ENCODE data around the gene SLC26A9.
"Not testable (repeated sequence)": the region's sequence is repeated elsewhere in the genome, so short reads cannot be mapped to it uniquely, and the experiment has no call there.

The SLC26A9 gene

GRCh38 chr1:205927247-205927646, 16.0 kb downstream of the SLC26A9 start:
- DNase-seq = no peak

- DNase-seq = no peak
Measured at GRCh38 chr1:205926636-205927035, 16.6 kb downstream of the SLC26A9 start.

DNA sequence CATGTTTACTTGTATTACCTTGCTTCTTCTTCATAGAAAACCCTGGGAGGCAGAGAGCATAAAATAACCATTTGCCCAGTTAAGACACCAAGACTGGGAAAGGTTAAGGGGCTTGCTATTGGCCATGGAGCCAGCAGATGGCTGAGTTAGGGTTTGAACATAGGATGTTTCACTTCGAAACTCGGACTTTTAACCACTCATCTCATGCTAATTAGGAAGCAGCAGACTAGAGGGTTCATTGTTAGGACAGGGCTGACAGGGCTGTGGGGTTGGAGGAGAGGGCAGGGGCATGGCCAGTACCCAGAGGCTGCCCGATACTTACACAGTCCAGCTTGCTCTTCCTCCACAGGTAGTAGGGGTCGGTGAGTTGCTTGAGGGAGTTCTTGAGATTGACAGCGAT, 17.0 kb downstream of the SLC26A9 start:
- peak in 9 of 56 donors; percentile 10 to 34 (median 21) for DNase-seq

DNA sequence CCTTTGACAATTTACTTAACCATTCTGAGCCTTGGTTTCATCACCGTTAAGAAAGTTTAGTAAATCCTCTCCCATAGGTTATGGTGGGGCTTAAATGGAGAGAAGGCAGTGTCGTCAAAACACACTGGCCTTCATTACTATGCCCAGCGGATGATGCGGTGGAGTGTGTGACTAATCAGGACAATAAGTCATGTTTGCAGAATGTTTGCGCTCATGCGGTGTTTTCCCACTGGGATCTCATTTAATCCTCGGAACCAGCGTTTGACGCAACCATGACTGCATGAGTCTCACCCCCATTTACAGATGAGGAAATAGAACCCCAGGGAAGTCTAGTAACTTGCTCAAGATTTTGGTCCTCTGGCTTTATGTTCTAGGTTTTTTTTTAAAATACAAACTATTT, 17.5 kb downstream of the SLC26A9 start:
- DNase-seq = peak in 1 of 56 donors; percentile 77

GRCh38 chr1:205924460-205924790, 18.8 kb downstream of the SLC26A9 start:
- DNase-seq = no peak

GRCh38 chr1:205923651-205924459, 19.4 kb downstream of the SLC26A9 start:
- no peak for DNase-seq

- DNase-seq = no peak
Measured at GRCh38 chr1:205922806-205923205, 20.4 kb downstream of the SLC26A9 start.

- no peak for DNase-seq
Measured at GRCh38 chr1:205922314-205922713, 20.9 kb downstream of the SLC26A9 start.

DNA sequence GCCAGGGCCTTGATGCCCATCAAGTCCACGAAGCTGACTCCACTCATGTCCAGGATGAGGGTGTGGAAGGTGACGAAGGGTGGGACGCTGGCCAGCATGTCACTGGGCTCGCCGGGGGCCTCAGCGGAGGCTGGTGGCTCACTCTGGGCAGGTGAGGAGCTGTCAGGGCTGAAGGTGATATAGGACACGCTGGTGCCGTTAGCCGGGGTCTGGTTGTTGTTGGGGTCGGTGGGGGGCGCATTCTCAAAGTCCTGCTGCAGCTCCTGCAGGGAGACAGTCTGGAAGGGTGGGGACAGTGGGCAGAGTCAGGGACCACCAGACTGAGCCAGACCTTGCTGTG, 21.7 kb downstream of the SLC26A9 start:
- DNase-seq = no peak

- DNase-seq = no peak
Measured at GRCh38 chr1:205920861-205921569, 22.2 kb downstream of the SLC26A9 start.

- DNase-seq = peak in 21 of 56 donors; percentile 14 to 63 (median 34)
Measured at GRCh38 chr1:205920159-205920558, 23.1 kb downstream of the SLC26A9 start.

- peak in 52 of 56 donors; percentile 17 to 93 (median 70) for DNase-seq
Measured at GRCh38 chr1:205918955-205919746, 24.1 kb downstream of the SLC26A9 start.

DNA sequence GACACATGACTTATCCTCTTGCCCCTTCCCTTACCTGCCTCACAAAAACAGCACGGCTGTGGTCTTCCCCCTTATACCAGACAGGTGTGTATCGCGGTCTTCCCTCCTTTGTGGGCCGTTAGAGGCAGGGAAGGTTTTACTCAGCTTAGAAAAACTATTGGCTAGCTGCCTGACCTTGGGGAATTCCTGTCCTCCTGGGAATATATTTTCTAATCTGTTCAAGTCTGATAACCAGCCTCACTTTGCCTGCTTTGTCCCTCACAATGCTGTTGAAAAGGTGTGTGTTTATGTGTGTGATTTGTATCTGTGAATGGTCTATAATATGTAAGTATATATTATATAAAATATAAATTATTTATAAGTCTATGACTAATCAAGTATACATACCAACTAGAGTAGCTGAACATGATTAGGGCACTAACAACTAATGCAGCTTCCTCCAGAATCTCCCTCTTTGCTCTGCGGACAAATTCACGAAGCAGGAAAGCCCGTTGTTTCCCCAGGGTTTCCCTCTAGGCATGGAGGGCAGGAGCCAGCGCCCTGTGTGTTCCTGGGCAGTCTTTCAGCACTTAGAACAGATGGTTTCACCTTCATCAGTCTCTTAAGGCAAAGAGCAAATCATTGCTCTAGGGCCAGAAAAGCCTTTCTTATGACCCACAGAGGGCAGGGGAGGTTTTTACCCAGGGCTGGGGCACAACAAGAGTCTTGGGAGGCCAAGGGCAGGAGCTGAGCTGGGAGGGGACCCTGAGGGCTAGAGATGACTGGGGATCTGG, 25.6 kb downstream of the SLC26A9 start:
- DNase-seq = no peak

GRCh38 chr1:205916541-205916940, 26.7 kb downstream of the SLC26A9 start:
- DNase-seq = no peak

DNA sequence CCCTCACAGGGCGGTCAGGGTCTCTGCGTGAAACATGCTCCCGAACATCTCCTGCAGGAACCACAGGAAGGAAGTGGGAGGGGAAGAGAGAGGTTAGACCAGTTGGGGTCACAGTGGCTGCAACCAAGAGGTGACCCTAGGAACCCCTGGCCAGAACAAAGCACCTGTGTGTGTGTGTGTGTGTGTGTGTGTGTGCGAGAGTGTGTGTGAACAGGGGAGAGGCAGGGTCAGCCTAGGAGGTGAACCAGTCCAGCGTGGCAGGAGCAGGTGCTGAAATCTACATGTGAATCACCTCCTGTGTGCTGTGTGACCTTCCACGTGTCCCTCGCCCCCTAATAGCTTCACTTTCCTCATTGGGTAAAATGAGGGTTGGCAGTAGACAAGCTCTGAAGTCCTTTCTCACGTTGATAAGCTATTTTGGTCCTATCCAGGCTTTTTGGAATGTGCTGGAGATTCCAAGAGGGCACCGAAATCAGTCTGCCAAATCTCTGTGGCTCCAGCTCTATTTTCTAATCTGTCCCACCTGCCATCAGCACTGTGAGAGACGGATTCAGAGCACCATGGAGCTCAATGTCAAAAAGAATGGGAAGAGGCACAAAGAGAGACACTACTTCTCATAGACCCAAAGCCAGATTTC, 27.8 kb downstream of the SLC26A9 start:
- no peak for DNase-seq

GRCh38 chr1:205914730-205915129, 28.5 kb downstream of the SLC26A9 start:
- no peak for DNase-seq

- no peak for DNase-seq
Measured at GRCh38 chr1:205914155-205914507, 29.1 kb downstream of the SLC26A9 start.

DNA sequence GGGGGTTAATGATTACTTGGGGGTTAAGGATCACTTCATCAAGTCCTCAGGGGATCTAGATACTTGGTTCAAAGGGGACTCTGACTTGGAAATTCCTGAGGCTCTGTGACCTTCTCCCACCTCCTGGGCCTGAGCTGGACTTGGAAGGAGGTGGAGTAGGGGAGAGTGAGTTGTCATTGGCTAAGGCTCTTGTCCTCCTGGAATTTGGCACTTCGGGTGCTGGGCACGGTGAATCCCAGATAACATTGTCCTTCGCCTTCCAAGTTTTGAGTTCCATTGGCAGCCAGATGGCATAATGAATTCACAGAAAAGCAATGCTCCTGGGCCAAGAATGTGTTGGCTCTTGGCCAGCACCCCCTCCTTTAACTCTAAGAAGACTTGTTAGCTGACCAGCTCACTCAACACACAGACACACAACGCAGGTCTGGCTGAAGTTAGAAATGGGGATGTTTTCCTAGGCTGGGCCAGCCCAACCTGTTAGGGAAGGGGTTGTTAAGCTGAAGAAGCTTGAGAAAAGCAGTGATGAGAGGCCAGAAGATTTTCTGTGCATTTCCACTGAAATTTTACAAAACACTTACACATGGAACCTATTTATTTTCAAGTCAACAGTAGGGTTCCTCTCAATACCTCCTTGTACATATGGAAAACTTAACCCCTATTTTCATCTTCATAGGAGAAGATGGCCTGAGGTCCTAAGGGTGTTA, 29.7 kb downstream of the SLC26A9 start:
- DNase-seq = peak in 18 of 56 donors; percentile 12 to 75 (median 38)

- DNase-seq = peak in 2 of 56 donors; percentile 10 to 31
Measured at GRCh38 chr1:205907794-205908193, 35.5 kb downstream of the SLC26A9 start.

DNA sequence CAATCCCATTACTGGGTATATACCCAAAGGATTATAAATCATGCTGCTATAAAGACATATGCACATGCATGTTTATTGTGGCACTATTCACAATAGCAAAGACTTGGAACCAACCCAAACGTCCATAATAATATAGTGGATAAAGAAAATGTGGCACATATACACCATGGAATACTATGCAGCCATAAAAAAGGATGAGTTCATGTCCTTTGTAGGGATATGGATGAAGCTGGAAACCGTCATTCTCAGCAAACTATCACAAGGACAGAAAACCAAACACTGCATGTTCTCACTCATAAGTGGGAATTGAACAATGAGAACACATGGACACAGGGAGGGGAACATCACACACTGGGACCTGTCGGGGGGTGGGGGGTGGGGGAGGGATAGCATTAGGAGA, 38.2 kb downstream of the SLC26A9 start:
- DNase-seq = not testable (repeated sequence)

All from nucleus accumbens (tissue), 56 donors.